Activated CD4-positive, alpha-beta T cell treated with anti-CD3 and anti-CD28 coated beads for 1 hour (primary cell): ENCODE results near the gene DEPDC7.

ENCODE experiments used
- DNase-seq: peaks from one replicate; pipeline ENCODE4 v3.0.0-alpha.2; 2020

DEPDC7 gene

DNA sequence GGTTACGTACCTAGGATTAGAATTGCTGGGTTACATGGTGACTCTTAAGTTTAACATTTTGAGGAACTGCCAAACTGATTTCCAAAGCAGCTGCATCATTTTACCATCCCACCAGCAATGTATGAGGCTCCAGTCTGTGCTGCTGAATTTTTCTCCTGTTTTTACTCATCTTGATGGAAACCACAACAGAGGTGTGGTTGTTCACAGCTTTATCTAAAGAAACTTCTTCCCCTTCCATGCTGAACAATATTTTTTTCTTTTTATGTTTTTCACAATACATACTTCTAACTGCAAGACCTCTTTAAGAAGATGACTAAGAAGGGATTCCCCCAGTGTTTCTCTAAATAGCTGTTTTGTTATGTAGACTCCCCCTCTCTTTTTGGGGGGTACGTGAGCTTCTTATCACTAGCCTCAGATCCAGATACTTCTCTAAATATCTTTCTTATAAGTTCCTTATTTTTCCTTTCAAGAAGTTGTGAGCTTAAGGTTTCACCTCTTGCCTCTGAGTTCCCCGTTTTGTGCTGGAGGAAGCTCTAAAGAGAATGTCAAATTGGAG is 47.7 kb downstream of the DEPDC7 start:
- no peak for DNase-seq

DNA sequence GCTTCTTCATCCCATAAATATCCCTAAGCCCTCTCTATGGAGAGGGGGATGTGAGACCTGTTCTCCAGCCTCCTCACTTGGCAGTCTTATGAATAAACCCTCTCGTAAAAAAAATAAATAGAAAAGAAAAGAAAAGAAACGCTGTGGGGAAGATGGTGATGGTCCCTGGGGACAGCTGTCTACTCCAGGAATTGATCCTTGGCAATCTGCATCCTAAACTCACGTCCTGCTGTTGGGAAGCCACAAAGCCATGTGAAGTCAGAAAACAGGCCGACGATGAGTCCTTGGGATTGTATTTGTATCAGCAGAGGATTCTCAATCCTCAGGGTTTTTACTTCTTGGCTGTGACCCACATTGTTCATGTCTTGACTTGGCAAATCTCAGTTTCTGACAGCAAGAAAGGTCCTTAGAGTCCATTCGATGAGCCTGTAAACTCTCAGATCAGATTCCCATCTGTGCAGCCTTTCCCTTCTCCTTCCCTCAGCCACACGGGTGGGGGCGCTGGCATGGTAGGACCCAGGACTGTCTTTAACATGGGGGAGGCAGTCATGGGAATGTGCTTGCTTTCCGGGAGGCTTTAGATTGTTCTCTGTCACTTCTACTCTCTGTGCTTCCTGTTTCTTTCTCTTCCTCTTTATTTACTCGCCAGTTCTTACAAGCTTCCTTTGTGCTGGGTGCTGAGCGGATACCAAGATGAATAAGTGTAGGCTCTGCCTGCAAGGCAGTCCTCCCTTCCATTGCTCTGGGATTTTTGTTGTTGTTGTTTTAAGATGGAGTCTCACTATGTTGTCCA is 48.6 kb downstream of the DEPDC7 start:
- no peak for DNase-seq

DNA sequence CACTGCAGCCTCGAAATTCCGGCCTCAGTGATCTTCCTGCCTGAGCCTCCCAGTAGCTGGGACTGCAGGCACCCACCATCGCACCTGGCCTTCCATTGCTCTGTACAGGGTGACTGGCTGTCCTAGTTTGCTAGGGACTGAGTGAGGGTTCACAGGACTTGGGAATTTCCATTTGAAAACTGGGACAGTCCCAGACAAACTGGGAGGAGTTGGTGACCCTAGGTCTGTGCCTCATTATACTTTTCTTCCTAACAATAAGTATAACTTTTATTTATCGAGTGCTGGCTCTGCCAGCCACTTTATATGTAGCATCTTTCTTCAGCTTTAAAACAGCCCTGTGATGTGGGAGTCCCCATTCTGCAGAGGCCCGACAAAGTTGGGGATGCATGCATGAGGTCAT is 49.2 kb downstream of the DEPDC7 start:
- DNase-seq: no peak

DNA sequence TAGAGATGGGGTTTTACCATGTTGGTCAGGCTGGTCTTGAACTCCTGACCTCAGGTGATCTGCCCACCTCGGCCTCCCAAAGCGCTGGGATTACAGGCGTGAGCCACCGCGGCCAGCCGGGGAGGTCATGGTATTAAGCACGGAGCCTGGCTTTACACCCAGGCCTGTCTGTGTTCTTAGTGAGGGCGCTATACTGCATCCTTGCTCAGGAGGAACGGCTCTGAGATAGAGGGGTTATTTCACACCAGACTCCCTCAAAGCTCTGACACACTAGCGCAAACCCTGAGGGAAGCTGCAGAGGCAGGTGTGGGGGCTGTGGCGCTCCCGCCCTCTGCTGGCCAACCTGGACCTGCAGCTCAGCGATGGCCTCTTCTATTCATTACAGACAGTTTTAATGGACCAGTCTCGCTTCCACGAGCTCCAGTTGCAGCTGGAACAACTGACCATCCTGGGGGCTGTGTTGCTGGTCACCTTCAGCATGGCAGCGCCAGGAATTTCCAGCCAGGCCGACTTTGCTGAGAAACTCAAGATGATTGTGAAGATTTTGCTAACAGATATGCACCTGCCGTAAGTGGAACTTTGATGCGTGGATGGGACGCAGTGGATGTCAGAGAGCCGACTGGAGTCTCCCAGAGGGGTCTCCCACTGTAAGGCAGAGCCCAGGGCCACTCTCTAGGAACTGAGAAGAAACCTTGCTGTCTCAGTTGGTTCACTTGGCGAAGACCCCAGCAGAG is 49.9 kb downstream of the DEPDC7 start:
- peak; percentile 68 for DNase-seq

DNA sequence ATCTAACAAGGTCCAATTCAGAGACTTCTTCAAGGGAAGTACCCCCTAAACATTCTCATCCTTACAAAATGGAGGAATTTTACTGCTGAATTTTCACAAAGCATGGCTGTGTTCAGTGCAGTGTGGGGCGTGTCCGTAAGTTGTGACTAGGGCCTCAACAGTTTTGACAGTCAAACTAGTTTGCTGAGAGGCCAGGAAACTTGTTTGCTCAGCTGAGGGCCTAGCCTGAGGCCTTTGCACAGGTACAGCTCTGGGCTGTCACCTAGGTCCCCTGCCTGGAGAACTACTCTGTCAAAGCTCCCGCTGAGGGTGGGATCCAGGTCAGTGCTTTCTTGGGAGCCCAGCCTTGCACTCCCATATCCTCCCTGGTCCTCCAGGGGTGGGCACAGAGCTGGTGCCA is 51.6 kb downstream of the DEPDC7 start:
- no peak for DNase-seq

DNA sequence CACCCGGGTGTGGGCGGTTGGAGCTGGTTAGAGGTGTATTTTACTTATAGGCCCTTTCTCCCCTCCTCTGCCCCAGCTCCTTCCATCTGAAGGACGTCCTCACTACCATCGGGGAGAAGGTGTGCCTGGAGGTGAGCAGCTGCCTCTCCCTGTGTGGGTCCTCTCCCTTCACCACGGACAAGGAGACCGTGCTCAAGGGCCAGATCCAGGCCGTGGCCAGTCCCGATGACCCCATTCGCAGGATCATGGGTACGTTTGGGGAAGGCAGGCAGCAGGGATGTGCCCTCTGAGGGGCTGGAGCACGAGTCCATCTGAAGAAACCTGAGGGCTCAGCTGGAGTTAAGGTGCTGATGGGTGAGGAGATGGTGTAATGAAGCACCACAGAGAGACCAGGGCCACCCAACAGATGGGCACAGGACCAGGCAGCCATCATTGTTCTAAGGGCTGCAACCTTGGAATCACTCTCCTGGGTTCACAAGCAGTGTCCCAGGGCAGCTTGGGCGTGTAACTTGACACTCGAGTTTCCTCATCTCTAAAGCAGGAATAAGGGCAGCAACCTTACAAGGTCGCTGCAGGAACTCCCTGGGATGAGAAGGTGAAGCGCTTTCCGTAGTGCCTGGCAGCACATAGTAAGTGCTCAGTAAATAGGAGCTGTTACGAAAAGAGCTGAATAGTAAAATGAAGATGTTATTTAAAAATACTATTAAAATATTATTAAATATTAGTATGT is 53.1 kb downstream of the DEPDC7 start:
- no peak for DNase-seq

DNA sequence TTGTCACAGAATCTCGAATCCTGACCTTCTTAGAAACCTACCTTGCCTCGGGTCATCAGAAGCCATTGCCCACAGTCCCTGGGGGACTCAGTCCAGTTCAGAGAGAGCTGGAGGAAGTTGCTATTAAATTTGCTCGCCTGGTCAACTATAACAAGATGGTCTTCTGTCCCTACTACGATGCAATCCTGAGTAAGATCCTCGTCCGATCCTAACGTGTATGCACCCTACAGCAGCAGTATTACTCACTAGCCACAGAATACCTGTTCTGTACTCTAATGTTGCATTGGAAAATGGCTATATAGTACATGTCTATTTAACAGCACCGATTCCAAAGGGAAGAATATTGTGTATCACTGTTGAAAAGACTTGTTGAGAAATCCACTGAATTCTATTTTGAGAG is 56.8 kb downstream of the DEPDC7 start:
- no peak for DNase-seq
